Stimulated activated CD4-positive, alpha-beta T cell treated with anti-CD3 and anti-CD28 coated beads, Interleukin-2, amount 100 ng/mL, for 4 hours (primary cell): Measurements from ENCODE around the gene TCHHL1.
"Not testable (repeated sequence)": the region's sequence is repeated elsewhere in the genome, so short reads cannot be mapped to it uniquely, and the experiment has no call there.

Experiments used
- DNase-seq: peaks from one replicate; pipeline ENCODE4 v3.0.0-alpha.2; 2020; ENCODE audit warnings: low read depth

Gene TCHHL1

GRCh38 chr1:152086760-152087159 is 2.1 kb downstream of the TCHHL1 start:
- no peak for DNase-seq

GRCh38 chr1:152084853-152085252 is 4.0 kb downstream of the TCHHL1 start:
- no peak for DNase-seq

- DNase-seq: not testable (repeated sequence)
Observed at GRCh38 chr1:152081026-152081425, 7.8 kb downstream of the TCHHL1 start.

- DNase-seq: not testable (repeated sequence)
Observed at GRCh38 chr1:152080494-152080893, 8.4 kb downstream of the TCHHL1 start.

GRCh38 chr1:152078831-152079441 is 9.9 kb downstream of the TCHHL1 start:
- DNase-seq: no peak

GRCh38 chr1:152072311-152072710 is 16.6 kb downstream of the TCHHL1 start:
- no peak for DNase-seq

GRCh38 chr1:152071123-152071522 is 17.7 kb downstream of the TCHHL1 start:
- DNase-seq: no peak

GRCh38 chr1:152067929-152068328 is 20.9 kb downstream of the TCHHL1 start:
- DNase-seq: no peak

GRCh38 chr1:152067150-152067549 is 21.7 kb downstream of the TCHHL1 start:
- no peak for DNase-seq

GRCh38 chr1:152061952-152062351 is 26.9 kb downstream of the TCHHL1 start:
- no peak for DNase-seq

GRCh38 chr1:152053375-152053774 is 35.5 kb downstream of the TCHHL1 start:
- no peak for DNase-seq

GRCh38 chr1:152052606-152053005 is 36.3 kb downstream of the TCHHL1 start:
- peak; percentile 68 for DNase-seq

- DNase-seq: no peak
Observed at GRCh38 chr1:152050886-152051675, 37.8 kb downstream of the TCHHL1 start.

GRCh38 chr1:152049291-152050083 is 39.4 kb downstream of the TCHHL1 start:
- no peak for DNase-seq

- DNase-seq: peak; percentile 48
Observed at GRCh38 chr1:152048416-152049009, 40.4 kb downstream of the TCHHL1 start.

- DNase-seq: peak; percentile 71
Observed at GRCh38 chr1:152047730-152048415, 41.0 kb downstream of the TCHHL1 start.

GRCh38 chr1:152047413-152047729 is 41.5 kb downstream of the TCHHL1 start:
- DNase-seq: no peak

GRCh38 chr1:152044386-152044785 is 44.5 kb downstream of the TCHHL1 start:
- DNase-seq: no peak

- DNase-seq: no peak
Observed at GRCh38 chr1:152043870-152044269, 45.0 kb downstream of the TCHHL1 start.

GRCh38 chr1:152042030-152042429 is 46.8 kb downstream of the TCHHL1 start:
- DNase-seq: no peak

GRCh38 chr1:152039886-152040285 is 49.0 kb downstream of the TCHHL1 start:
- no peak for DNase-seq

GRCh38 chr1:152039461-152039860 is 49.4 kb downstream of the TCHHL1 start:
- DNase-seq: no peak
